ENCODE results near the gene NNAT.

- TF ChIP-seq CTCF (IDR thresholded peaks at IDR 0.05; ENCODE audit: low read depth, low read length, missing input control) = no peak
- no peak for TF ChIP-seq EGR1 (IDR thresholded peaks at IDR 0.05; ENCODE audit: low read depth in 2 of 2)
- no peak for TF ChIP-seq ATF3 (IDR thresholded peaks at IDR 0.05)
- no peak for TF ChIP-seq REST (IDR thresholded peaks at IDR 0.05)
- TF ChIP-seq MAX (IDR thresholded peaks at IDR 0.05) = no peak
- TF ChIP-seq RAD21 (IDR thresholded peaks at IDR 0.05) = no peak
- no peak for TF ChIP-seq RXRA (IDR thresholded peaks at IDR 0.05)
- TF ChIP-seq ZBTB33 (IDR thresholded peaks at IDR 0.05) = no peak
- TF ChIP-seq YY1 (IDR thresholded peaks at IDR 0.05) = no peak
- TF ChIP-seq FOXA1 (IDR thresholded peaks at IDR 0.05) = no peak
- no peak for TF ChIP-seq TAF1 (conservative IDR thresholded peaks at IDR 0.05)
- no peak for TF ChIP-seq NR2F2 (IDR thresholded peaks at IDR 0.05)
- no peak for TF ChIP-seq JUND (IDR thresholded peaks at IDR 0.05)
- no peak for TF ChIP-seq HNF4G (IDR thresholded peaks at IDR 0.05)
Observed at GRCh38 chr20:37484331-37484730, 36.7 kb upstream of the NNAT start.
